Measurements from ENCODE around the gene OGFOD3. TPM values are rescaled to one million over a fixed set of nuclear protein-coding genes. Genes with fewer than 3 reads are reported as not detected.
"Not testable (repeated sequence)": the region's sequence is repeated elsewhere in the genome, so short reads cannot be mapped to it uniquely, and the experiment has no call there.

OGFOD3 gene
- total RNA-seq, 2 experiments from 2014 or later: 24.4 to 27.4 TPM

DNA sequence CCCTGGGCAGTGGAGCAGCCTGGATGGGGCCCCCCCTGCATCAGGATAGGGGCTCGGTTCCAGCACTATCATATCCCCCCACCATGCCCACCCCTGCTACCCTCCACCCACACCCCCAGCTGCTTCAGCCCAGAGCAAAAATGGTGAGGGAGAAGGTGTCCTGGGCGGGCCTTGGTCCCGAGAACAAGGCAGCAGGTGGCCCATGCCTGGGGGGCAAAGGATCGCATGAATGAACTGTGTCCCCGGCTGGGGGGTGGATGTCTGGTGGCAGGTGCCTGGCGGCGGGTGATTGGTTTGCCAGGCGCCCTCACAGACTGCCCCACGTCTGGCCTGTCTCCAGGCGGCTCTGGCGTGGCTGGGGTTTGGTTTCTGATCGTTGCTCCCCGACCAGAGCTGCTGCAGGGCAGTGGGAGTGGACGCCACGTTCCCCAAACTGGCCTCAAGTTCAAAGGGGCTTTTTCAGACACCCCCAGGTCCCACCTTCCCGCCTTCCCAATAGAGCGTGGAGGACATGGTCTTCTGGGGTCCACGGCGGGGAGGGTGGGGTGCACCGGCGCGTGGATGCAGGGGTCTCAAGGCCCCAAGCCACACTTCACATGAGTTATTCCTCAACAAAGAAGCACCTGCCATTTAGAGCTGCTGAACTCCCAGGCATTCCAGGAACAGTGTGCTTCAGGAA lies 34.2 kb downstream of the OGFOD3 start:
- DNase-seq (no peak), ATAC-seq (ENCODE audit: low read depth) (no peak)
- H3K9me3 Mint-ChIP-seq: no peaks in the 10 kb centered on the region
- H3K36me3 Mint-ChIP-seq: no peaks in the 10 kb centered on the region
- H3K4me3 Mint-ChIP-seq: no peak overlapping the region
- POLR2A ChIA-PET: no interaction called here
- no peak overlapping the region for H3K27ac Mint-ChIP-seq
- H3K27me3 Mint-ChIP-seq: peaks cover 7% of the 10 kb centered on the region
- H3K4me1 Mint-ChIP-seq: no peaks in the 10 kb centered on the region

GRCh38 chr17:82383411-82383810 lies 35.0 kb downstream of the OGFOD3 start:
- DNase-seq: no peak
- H3K4me1 Mint-ChIP-seq: no peaks in the 10 kb centered on the region
- POLR2A ChIA-PET: no interaction called here
- no peaks in the 10 kb centered on the region for H3K36me3 Mint-ChIP-seq
- ATAC-seq (ENCODE audit: low read depth): no peak
- no peak overlapping the region for H3K4me3 Mint-ChIP-seq
- peaks cover 11% of the 10 kb centered on the region for H3K27me3 Mint-ChIP-seq
- no peak overlapping the region for H3K27ac Mint-ChIP-seq
- no peaks in the 10 kb centered on the region for H3K9me3 Mint-ChIP-seq

DNA sequence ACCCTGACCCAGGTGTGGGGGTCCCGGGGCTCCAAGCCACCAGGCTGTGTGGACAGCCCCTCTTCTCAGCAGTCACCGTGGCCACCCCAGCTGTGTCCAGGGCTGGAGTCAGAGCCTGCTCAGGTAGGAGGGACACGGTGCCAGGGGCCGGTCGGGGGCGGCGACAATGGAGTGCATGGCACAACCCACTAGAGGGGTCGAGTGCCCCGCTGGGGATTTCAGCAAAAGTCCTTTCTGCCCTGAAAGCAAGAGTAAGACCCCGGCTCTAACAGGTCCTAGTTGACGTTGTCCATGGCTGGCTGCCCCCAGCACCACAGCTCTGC lies 35.5 kb downstream of the OGFOD3 start:
- H3K9me3 Mint-ChIP-seq: no peaks in the 10 kb centered on the region
- peaks cover 11% of the 10 kb centered on the region for H3K27me3 Mint-ChIP-seq
- H3K4me1 Mint-ChIP-seq: no peaks in the 10 kb centered on the region
- DNase-seq: no peak
- H3K27ac Mint-ChIP-seq: no peak overlapping the region
- POLR2A ChIA-PET: no interaction called here
- no peak overlapping the region for H3K4me3 Mint-ChIP-seq
- no peak for ATAC-seq (ENCODE audit: low read depth)
- H3K36me3 Mint-ChIP-seq: no peaks in the 10 kb centered on the region

- H3K4me3 Mint-ChIP-seq: not testable (repeated sequence)
These were observed 36.0 kb downstream of the OGFOD3 start for GRCh38 chr17:82382220-82382932.

GRCh38 chr17:82381703-82382009 lies 36.7 kb downstream of the OGFOD3 start:
- H3K9me3 Mint-ChIP-seq; DNase-seq; ATAC-seq (ENCODE audit: low read depth); H3K27ac Mint-ChIP-seq; POLR2A ChIA-PET; H3K4me3 Mint-ChIP-seq; H3K36me3 Mint-ChIP-seq; H3K4me1 Mint-ChIP-seq: not testable (repeated sequence)
- H3K27me3 Mint-ChIP-seq: peaks cover 18% of the 10 kb centered on the region

More at GRCh38 chr17:82382220-82382932, 36.0 kb downstream of the OGFOD3 start:
- DNase-seq; H3K4me1 Mint-ChIP-seq; ATAC-seq (ENCODE audit: low read depth); H3K36me3 Mint-ChIP-seq; H3K27ac Mint-ChIP-seq; H3K9me3 Mint-ChIP-seq: not testable (repeated sequence)
- H3K27me3 Mint-ChIP-seq: peaks cover 16% of the 10 kb centered on the region
- POLR2A ChIA-PET: interaction anchor here (0.7 kb wide), 1 partner anchor 37 kb away, joined by 5 read pairs; no protein-coding TSS in a partner anchor

GRCh38 chr17:82380860-82381702 lies 37.3 kb downstream of the OGFOD3 start:
- no peak for DNase-seq
- H3K9me3 Mint-ChIP-seq: no peaks in the 10 kb centered on the region
- H3K4me3 Mint-ChIP-seq: no peak overlapping the region
- H3K27me3 Mint-ChIP-seq: peaks cover 19% of the 10 kb centered on the region
- no peak for ATAC-seq (ENCODE audit: low read depth)
- H3K4me1 Mint-ChIP-seq: no peaks in the 10 kb centered on the region
- POLR2A ChIA-PET: no interaction called here
- no peak overlapping the region for H3K27ac Mint-ChIP-seq
- H3K36me3 Mint-ChIP-seq: no peaks in the 10 kb centered on the region

DNA sequence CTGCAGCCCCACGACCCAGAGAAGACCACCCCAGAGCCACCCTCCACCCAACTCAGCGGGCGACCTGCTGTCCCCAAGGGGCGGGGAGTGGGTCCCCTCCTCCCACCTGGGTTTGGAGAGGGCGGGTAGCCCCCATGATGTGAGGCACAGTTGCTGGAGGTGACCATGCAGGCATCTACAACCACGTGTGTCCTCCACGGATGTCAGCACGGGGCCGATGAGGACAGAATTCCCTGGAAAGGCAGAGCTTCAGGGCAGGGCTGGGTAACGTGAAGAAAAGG lies 39.7 kb downstream of the OGFOD3 start:
- POLR2A ChIA-PET: no interaction called here
- DNase-seq (no peak), ATAC-seq (ENCODE audit: low read depth) (no peak)
- no peaks in the 10 kb centered on the region for H3K9me3 Mint-ChIP-seq
- H3K4me1 Mint-ChIP-seq: no peaks in the 10 kb centered on the region
- H3K27ac Mint-ChIP-seq: no peak overlapping the region
- H3K36me3 Mint-ChIP-seq: no peaks in the 10 kb centered on the region
- peaks cover 24% of the 10 kb centered on the region for H3K27me3 Mint-ChIP-seq
- no peak overlapping the region for H3K4me3 Mint-ChIP-seq

- Mint-ChIP-seq H3K27ac (no peak overlapping the region), H3K36me3 (no peaks in the 10 kb centered on the region), H3K9me3 (no peaks in the 10 kb centered on the region), H3K4me3 (no peak overlapping the region), H3K4me1 (no peaks in the 10 kb centered on the region), H3K27me3 (peaks cover 29% of the 10 kb centered on the region)
- no peak for DNase-seq
- POLR2A ChIA-PET: no interaction called here
- ATAC-seq (ENCODE audit: low read depth): no peak
These were observed 40.3 kb downstream of the OGFOD3 start for GRCh38 chr17:82377924-82378740.

DNA sequence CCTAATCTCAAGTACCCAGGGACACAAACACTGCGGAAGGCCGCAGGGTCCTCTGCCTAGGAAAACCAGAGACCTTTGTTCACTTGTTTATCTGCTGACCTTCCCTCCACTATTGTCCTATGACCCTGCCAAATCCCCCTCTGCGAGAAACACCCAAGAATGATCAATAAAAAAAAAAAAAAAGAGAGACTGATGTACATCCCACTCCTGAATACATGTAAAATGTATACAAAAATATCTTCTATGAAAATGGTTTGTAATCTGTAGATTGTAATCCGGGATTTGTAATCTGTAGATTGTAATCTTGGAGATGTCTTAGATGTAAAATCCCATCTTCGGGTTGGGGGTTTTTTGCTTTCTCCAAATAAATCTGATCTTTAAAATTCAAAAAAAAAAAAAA lies 41.1 kb downstream of the OGFOD3 start:
- H3K36me3 Mint-ChIP-seq; H3K4me1 Mint-ChIP-seq; DNase-seq; H3K4me3 Mint-ChIP-seq; H3K9me3 Mint-ChIP-seq; ATAC-seq (ENCODE audit: low read depth); H3K27ac Mint-ChIP-seq; POLR2A ChIA-PET: not testable (repeated sequence)
- H3K27me3 Mint-ChIP-seq: peaks cover 38% of the 10 kb centered on the region

DNA sequence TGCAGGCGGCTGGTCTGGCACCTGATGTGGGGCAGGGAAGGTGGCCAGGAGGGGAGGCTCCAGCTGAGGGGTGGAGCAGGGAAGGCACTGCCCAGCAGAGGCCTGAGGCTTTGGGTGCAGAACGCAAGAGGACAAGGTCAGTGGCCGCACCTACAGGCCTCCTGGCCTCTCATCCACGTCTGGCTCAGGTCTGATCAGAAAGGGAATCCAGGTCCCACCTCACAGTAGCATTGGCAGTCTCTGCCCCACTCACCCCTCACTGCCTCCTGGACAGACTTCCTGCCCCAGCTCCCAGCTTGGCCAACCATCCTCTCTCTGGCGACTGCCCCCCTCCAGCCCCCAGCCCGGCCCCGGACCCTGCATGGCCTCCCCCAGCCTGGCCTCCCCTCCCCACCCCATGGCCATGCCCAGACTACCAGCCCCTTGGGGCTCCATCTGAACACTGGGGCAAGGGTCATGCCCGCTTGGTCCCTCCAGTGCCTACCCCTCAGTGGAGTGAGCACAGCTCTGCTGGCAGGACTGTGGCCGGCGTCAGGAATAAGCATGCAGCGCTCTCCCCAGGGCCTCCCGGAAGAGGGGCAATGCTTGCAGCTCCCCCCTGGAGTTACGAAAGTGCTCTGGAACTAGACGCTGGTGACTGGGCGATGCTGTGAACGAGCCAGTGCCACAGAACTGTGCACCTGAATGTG lies 42.2 kb downstream of the OGFOD3 start:
- Mint-ChIP-seq H3K27ac (no peak overlapping the region), H3K4me3 (no peak overlapping the region), H3K27me3 (peaks cover 39% of the 10 kb centered on the region)

DNA sequence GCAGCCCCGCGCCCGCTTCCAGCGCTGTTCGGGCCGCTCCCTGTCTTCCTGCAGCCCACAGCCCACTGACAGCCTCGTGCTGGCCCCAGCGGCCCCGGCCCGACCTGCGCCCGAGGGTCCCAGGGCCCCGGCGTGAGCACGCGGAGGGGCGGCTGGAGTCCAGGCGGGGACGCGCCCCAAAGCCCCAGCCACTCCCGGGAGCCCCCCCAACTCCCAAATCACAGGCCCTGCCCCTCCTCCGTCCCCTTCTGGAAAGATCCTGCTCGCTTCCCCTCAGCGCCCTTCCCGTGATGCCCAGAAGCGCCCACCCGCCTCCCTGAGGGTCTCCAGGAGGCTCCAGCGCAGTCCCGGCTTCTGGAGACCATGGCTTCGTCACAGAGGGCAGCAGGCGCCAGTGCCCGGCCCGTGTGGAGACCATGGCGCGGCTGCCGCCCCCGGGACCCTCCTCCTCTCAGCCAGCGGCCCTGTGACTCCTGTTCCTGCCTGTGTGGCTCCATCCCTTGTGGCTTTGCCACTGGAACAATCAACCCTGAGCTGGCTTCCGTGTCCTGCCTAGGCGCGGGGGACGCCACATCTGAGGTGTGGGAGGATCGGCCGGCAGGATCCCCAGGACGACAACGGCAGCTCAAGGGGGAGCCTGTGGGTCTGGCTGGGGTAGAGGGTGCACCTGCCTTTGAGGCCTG lies 42.9 kb downstream of the OGFOD3 start:
- Mint-ChIP-seq H3K9me3 (no peaks in the 10 kb centered on the region), H3K4me3 (no peak overlapping the region), H3K27me3 (peaks cover 45% of the 10 kb centered on the region), H3K27ac (no peak overlapping the region), H3K36me3 (peaks cover 2% of the 10 kb centered on the region), H3K4me1 (peaks cover 6% of the 10 kb centered on the region)
- ATAC-seq (ENCODE audit: low read depth): no peak
- POLR2A ChIA-PET: no interaction called here
- no peak for DNase-seq

More for the DNA sequence above, 42.2 kb downstream of the OGFOD3 start:
- H3K9me3 Mint-ChIP-seq: no peaks in the 10 kb centered on the region
- peaks cover 1% of the 10 kb centered on the region for H3K4me1 Mint-ChIP-seq
- POLR2A ChIA-PET: no interaction called here
- no peak for ATAC-seq (ENCODE audit: low read depth)
- peaks cover 2% of the 10 kb centered on the region for H3K36me3 Mint-ChIP-seq
- no peak for DNase-seq

- no peak overlapping the region for H3K27ac Mint-ChIP-seq
- peaks cover 46% of the 10 kb centered on the region for H3K27me3 Mint-ChIP-seq
- POLR2A ChIA-PET: no interaction called here
- no peaks in the 10 kb centered on the region for H3K9me3 Mint-ChIP-seq
- peaks cover 2% of the 10 kb centered on the region for H3K36me3 Mint-ChIP-seq
- H3K4me3 Mint-ChIP-seq: no peak overlapping the region
- H3K4me1 Mint-ChIP-seq: peaks cover 8% of the 10 kb centered on the region
- ATAC-seq (ENCODE audit: low read depth): no peak
- no peak for DNase-seq
These were observed 43.6 kb downstream of the OGFOD3 start for GRCh38 chr17:82374626-82375331.

Data from activated naive CD8-positive, alpha-beta T cell treated with anti-CD3 and anti-CD28 coated beads, Interleukin-2, amount 10 ng/mL, durations not matched to agents 7 days and 5 days (primary cell).